Natural killer cell treated with Interleukin-12 subunit alpha and Interleukin-12 subunit beta and Interleukin-15 and Interleukin-18, amount 100 ng/mL, for 72 hours (primary cell): Measurements from ENCODE around the gene DRC7. TPM values are rescaled to one million over a fixed set of nuclear protein-coding genes. Genes with fewer than 3 reads are reported as not detected.
"Not testable (repeated sequence)": the region's sequence is repeated elsewhere in the genome, so short reads cannot be mapped to it uniquely, and the experiment has no call there.

ENCODE experiments used
- ATAC-seq, 2 donors: fragments of 150-1000 bp; cut with Tn5 transposase in 1 of 2; sonication (Bioruptor Pico), chemical (Tn5 transposase) in 1 of 2; 2 replicates each; pipeline ENCODE4 v1.10.0; 2021
- DNase-seq: peaks from one replicate; pipeline ENCODE4 v3.0.0; 2022; ENCODE audit warnings: low spot score
- H3K27ac Mint-ChIP-seq, 2 donors: 1 replicate in 1 of 2; 2 replicates in 1 of 2; pipeline ENCODE4 v1.8.0; 2022; ENCODE audit warnings: mixed read lengths in 2 of 2, mild to moderate bottlenecking in 1 of 2, moderate library complexity in 1 of 2
- H3K27me3 Mint-ChIP-seq, 2 donors: 1 replicate in 1 of 2; 2 replicates in 1 of 2; pipeline ENCODE4 v1.8.0; 2022; ENCODE audit warnings: mixed read lengths in 2 of 2
- H3K36me3 Mint-ChIP-seq: one replicate; pipeline ENCODE4 v1.8.0; 2022; ENCODE audit warnings: mixed read lengths
- H3K4me1 Mint-ChIP-seq, 2 donors: 1 replicate in 1 of 2; 2 replicates in 1 of 2; pipeline ENCODE4 v1.8.0; 2022; ENCODE audit warnings: low read depth in 2 of 2, mixed read lengths in 2 of 2, mild to moderate bottlenecking in 1 of 2
- H3K4me3 Mint-ChIP-seq: one replicate; pipeline ENCODE4 v1.8.0; 2022; ENCODE audit warnings: mixed read lengths
- H3K9me3 Mint-ChIP-seq: 2 replicates; pipeline ENCODE4 v1.8.0; 2022; ENCODE audit warnings: mixed read lengths
- total RNA-seq, 2 donors: library from RNA; stranded (reverse); gene quantifications; one replicate each; pipeline ENCODE4 v1.2.3, GENCODE V29; 2022

Gene DRC7
- total RNA-seq, 2 donors from 2014 or later: not detected

GRCh38 chr16:57726433-57726947, 31.9 kb downstream of the DRC7 start:
- Mint-ChIP-seq H3K27ac (no peak overlapping the region), H3K27me3 (no peaks in the 10 kb centered on the region), H3K4me3 (no peak overlapping the region), H3K9me3 (no peaks in the 10 kb centered on the region), H3K4me1 (peaks cover 0 to 7% of the 10 kb centered on the region in 2 donors), H3K36me3 (no peaks in the 10 kb centered on the region)
- ATAC-seq (no peak), DNase-seq (no peak)

- H3K36me3 Mint-ChIP-seq: no peaks in the 10 kb centered on the region
- no peak overlapping the region for H3K27ac Mint-ChIP-seq
Measured at GRCh38 chr16:57727610-57728009, 33.0 kb downstream of the DRC7 start.

GRCh38 chr16:57728336-57729181, 34.0 kb downstream of the DRC7 start:
- Mint-ChIP-seq H3K36me3 (peaks cover 5% of the 10 kb centered on the region), H3K9me3 (no peaks in the 10 kb centered on the region), H3K4me1 (peaks cover 0 to 10% of the 10 kb centered on the region in 2 donors), H3K27ac (no peak overlapping the region), H3K4me3 (no peak overlapping the region), H3K27me3 (no peaks in the 10 kb centered on the region)
- ATAC-seq (no peak), DNase-seq (no peak)

More at GRCh38 chr16:57727610-57728009, 33.0 kb downstream of the DRC7 start:
- H3K27me3 Mint-ChIP-seq: no peaks in the 10 kb centered on the region
- ATAC-seq (no peak), DNase-seq (no peak)
- no peak overlapping the region for H3K4me3 Mint-ChIP-seq
- peaks cover 0 to 8% of the 10 kb centered on the region in 2 donors for H3K4me1 Mint-ChIP-seq
- H3K9me3 Mint-ChIP-seq: no peaks in the 10 kb centered on the region

- H3K4me1 Mint-ChIP-seq: peaks cover 0 to 10% of the 10 kb centered on the region in 2 donors
- H3K4me3 Mint-ChIP-seq: no peak overlapping the region
- H3K9me3 Mint-ChIP-seq: no peaks in the 10 kb centered on the region
- no peaks in the 10 kb centered on the region for H3K27me3 Mint-ChIP-seq
- no peak for DNase-seq
- no peak for ATAC-seq
- no peak overlapping the region for H3K27ac Mint-ChIP-seq
- peaks cover 5% of the 10 kb centered on the region for H3K36me3 Mint-ChIP-seq
Measured at GRCh38 chr16:57729182-57729484, 34.5 kb downstream of the DRC7 start.

GRCh38 chr16:57729852-57730251, 35.2 kb downstream of the DRC7 start:
- H3K27ac Mint-ChIP-seq, ATAC-seq, H3K4me3 Mint-ChIP-seq, H3K36me3 Mint-ChIP-seq, DNase-seq, H3K27me3 Mint-ChIP-seq, H3K4me1 Mint-ChIP-seq, H3K9me3 Mint-ChIP-seq: not testable (repeated sequence)

GRCh38 chr16:57730771-57731730, 36.4 kb downstream of the DRC7 start:
- no peaks in the 10 kb centered on the region for H3K9me3 Mint-ChIP-seq
- H3K4me1 Mint-ChIP-seq: peaks cover 7 to 14% of the 10 kb centered on the region in 2 donors
- ATAC-seq (no peak), DNase-seq (no peak)
- H3K36me3 Mint-ChIP-seq: peaks cover 5% of the 10 kb centered on the region
- H3K27ac Mint-ChIP-seq: peak overlapping the region in 1 of 2 donors; percentile 41
- H3K4me3 Mint-ChIP-seq: no peak overlapping the region
- no peaks in the 10 kb centered on the region for H3K27me3 Mint-ChIP-seq

GRCh38 chr16:57732037-57732436, 37.4 kb downstream of the DRC7 start:
- ATAC-seq (no peak), DNase-seq (no peak)
- Mint-ChIP-seq H3K36me3 (peaks cover 5% of the 10 kb centered on the region), H3K27me3 (no peaks in the 10 kb centered on the region), H3K4me3 (no peak overlapping the region), H3K27ac (peak overlapping the region in 1 of 2 donors; percentile 41), H3K4me1 (peaks cover 17 to 24% of the 10 kb centered on the region in 2 donors), H3K9me3 (no peaks in the 10 kb centered on the region)

- H3K4me1 Mint-ChIP-seq: peaks cover 21 to 31% of the 10 kb centered on the region in 2 donors
- H3K9me3 Mint-ChIP-seq: no peaks in the 10 kb centered on the region
- H3K36me3 Mint-ChIP-seq: peaks cover 5% of the 10 kb centered on the region
- no peaks in the 10 kb centered on the region for H3K27me3 Mint-ChIP-seq
- peak overlapping the region; percentile 45 to 67 for H3K27ac Mint-ChIP-seq
- peak overlapping the region; percentile 54 for H3K4me3 Mint-ChIP-seq
- DNase-seq (no peak), ATAC-seq (no peak)
Measured at GRCh38 chr16:57732714-57733113, 38.1 kb downstream of the DRC7 start.

GRCh38 chr16:57734308-57734924, 39.8 kb downstream of the DRC7 start:
- H3K4me1 Mint-ChIP-seq: peaks cover 22 to 31% of the 10 kb centered on the region in 2 donors
- H3K36me3 Mint-ChIP-seq: peaks cover 5% of the 10 kb centered on the region
- H3K4me3 Mint-ChIP-seq: peak overlapping the region; percentile 95
- no peak for ATAC-seq
- H3K27ac Mint-ChIP-seq: peak overlapping the region; percentile 78 to 85
- no peaks in the 10 kb centered on the region for H3K27me3 Mint-ChIP-seq
- DNase-seq: no peak
- H3K9me3 Mint-ChIP-seq: no peaks in the 10 kb centered on the region

- ATAC-seq: peak; percentile 95 to 96
- H3K27ac Mint-ChIP-seq: peak overlapping the region; percentile 78 to 85
- H3K36me3 Mint-ChIP-seq: peaks cover 5% of the 10 kb centered on the region
- no peaks in the 10 kb centered on the region for H3K27me3 Mint-ChIP-seq
- peak; percentile 98 for DNase-seq
- no peaks in the 10 kb centered on the region for H3K9me3 Mint-ChIP-seq
- peaks cover 22 to 31% of the 10 kb centered on the region in 2 donors for H3K4me1 Mint-ChIP-seq
- H3K4me3 Mint-ChIP-seq: peak overlapping the region; percentile 95
Measured at GRCh38 chr16:57734925-57735754, 40.5 kb downstream of the DRC7 start.

- DNase-seq: no peak
- Mint-ChIP-seq H3K27ac (peak within 1 kb of the TSS; percentile 78 to 85), H3K36me3 (peaks cover 5% of the 10 kb centered on the region), H3K9me3 (no peaks in the 10 kb centered on the region), H3K4me3 (peak within 1 kb of the TSS; percentile 95), H3K4me1 (peaks cover 22 to 31% of the 10 kb centered on the region in 2 donors), H3K27me3 (no peaks in the 10 kb centered on the region)
- ATAC-seq: no peak
Measured at GRCh38 chr16:57735755-57736418, 41.3 kb downstream of the DRC7 start, which contains the start of gene KATNB1. Gene KATNB1, plus strand, starts transcription at chr16:57735770. Its CDS starts 1,474 bp downstream, at chr16:57737244.
